NCI-H524 treated with DMSO at 0.1 percent for 48 hours (cell line): ENCODE measurements around the gene UGT1A1.
"Not testable (repeated sequence)": the region's sequence is repeated elsewhere in the genome, so short reads cannot be mapped to it uniquely, and the experiment has no call there.

Experiments used
- DNase-seq: peaks from one replicate; lab custom pipeline; 2025; lab: John Stamatoyannopoulos, UW

The UGT1A1 gene

GRCh38 chr2:233760043-233760442, at the start of gene UGT1A1:
UGT1A1 (plus strand) TSS chr2:233760270; CDS start chr2:233760288, 18 bp downstream.
- DNase-seq: no peak

DNA sequence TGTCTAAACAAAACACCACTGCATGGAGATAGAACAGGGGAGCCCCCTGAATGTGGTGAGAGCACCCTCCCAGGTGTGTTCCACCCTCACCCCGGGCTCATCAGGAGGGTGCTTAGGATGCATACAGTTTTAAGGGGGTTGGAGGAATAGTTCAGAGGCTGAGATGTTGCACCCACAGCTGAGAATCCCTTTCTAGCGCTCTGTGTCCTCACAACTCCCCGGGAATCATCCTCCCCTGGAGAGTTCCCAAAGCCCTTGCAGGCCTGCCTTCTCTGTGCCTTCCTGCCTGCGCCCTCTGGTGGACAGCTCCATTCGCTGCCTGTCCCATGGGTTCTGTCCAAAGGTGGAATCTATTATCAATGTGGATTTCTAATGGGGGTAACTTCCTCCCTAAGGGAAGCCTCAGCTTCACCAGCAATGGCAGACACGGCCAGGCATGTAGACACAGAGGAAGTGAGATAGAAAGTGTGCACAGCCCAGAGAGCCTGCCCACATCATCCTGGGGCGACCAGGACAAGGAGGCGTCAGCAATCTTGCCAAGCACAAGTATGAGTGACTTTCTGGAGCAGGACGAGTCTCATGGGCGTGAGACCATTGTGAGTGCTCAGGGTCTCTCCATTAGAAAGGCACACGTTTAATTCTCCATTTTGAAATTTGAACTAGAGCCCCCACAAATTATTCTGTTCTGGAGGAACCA, 48.6 kb upstream of the UGT1A1 start:
- DNase-seq: no peak

DNA sequence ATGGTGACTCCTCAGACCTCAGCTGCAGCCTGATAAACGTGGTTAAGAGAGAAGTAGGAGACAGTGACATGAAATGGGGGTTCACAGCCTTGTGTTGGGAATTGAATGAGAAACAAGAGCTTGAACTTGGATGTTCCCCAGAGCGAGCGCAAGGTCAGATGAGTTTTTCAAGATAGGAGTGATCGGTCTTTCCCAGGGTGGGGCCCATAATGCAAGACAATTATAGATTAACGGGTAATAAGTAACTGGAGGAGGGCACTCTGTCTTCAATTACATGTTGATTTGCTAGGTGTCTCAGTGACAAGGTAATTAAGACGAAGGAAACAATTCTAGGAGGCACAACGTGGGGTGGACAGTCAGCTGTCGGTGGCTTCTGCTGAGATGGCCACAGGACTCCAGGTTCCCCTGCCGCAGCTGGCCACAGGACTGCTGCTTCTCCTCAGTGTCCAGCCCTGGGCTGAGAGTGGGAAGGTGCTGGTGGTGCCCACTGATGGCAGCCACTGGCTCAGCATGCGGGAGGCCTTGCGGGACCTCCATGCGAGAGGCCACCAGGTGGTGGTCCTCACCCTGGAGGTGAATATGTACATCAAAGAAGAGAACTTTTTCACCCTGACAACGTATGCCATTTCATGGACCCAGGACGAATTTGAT, 47.3 kb upstream of the UGT1A1 start, which contains the start of gene UGT1A5:
TSS of gene UGT1A5 (plus strand) at position 297 of the 651 bp plus-strand sequence. CDS start at position 382, 85 bp downstream.
- DNase-seq: no peak

- DNase-seq: no peak
Observed at GRCh38 chr2:233713262-233713615, 46.8 kb upstream of the UGT1A1 start.

DNA sequence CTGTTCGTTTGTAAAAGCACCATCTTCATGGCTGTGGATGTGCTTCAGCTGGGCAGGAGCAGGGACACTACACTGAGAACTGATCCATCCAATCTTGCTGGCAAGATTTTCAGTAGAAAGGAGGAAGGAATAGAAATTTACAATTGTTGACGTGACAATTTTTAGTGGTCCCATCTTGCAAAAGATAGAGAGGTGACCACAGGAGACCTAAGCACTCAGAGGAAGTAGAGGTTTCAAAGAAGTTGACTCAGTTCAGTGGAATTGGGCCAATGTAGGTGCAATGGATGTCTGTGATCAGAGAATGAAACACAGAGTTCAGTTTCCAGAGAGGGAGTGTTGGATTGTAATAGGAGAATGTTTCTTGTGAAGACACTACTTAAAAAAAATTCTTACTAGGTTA, 45.9 kb upstream of the UGT1A1 start:
- no peak for DNase-seq

- DNase-seq: no peak
Observed at GRCh38 chr2:233718552-233718951, 41.5 kb upstream of the UGT1A1 start, which contains the start of gene UGT1A4. UGT1A4 (plus strand) TSS chr2:233718736; CDS start chr2:233718821, 85 bp downstream.

DNA sequence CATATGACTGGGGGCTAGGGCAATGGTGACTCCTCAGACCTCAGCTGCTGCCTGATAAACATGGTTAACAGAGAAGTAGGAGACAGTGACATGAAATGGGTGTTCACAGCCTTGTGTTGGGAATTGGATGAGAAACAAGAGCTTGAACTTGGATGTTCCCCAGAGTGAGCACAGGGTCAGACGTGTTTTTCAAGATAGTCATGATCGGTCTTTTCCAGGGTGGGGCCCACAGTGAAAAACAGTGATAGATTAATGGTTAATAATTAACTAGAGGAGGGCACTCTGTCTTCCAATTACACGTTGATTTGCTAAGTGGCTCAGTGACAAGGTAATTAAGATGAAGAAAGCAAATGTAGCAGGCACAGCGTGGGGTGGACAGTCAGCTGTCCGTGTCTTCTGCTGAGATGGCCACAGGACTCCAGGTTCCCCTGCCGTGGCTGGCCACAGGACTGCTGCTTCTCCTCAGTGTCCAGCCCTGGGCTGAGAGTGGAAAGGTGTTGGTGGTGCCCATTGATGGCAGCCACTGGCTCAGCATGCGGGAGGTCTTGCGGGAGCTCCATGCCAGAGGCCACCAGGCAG, 31.3 kb upstream of the UGT1A1 start, which contains the start of gene UGT1A3:
TSS of gene UGT1A3 (plus strand) at position 320 of the 579 bp plus-strand sequence. CDS start at position 405, 85 bp downstream.
- DNase-seq: no peak

DNA sequence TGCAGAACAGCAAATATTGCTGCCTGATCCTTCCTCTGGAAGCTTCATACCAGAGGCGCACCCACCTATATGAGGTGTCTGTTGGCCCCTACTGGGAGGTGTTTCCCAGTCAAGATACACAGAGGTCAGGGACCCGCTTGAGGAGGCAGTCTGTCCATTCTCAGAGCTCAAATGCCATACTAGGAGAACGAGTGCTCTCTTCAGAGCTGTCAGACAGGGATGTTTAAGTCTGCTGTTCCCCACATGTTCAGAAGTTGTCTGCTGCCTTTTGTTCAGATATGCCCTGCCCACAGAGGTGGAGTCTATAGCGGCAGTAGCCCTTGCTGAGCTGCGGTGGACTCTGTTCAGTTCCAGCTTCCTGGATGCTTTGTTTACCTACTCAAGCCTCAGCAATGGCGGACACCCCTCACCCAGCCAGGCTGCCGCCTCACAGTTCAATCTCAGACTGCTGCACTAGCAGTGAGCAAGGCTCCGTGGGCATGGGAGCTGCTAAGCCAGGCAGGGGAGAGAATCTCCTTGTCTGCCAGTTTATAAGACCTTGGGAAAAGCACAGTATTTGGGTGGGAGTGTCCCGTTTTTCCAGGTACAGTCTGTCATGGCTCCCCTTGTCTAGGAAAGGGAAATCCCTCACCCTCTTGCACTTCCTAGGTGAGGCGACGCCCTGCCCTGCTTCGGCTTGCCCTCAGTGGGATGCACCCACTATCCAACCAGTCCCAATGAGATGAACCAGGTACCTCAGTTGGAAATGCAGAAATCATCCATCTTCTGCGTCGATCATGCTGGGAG, 23.0 kb upstream of the UGT1A1 start:
- not testable (repeated sequence) for DNase-seq

DNA sequence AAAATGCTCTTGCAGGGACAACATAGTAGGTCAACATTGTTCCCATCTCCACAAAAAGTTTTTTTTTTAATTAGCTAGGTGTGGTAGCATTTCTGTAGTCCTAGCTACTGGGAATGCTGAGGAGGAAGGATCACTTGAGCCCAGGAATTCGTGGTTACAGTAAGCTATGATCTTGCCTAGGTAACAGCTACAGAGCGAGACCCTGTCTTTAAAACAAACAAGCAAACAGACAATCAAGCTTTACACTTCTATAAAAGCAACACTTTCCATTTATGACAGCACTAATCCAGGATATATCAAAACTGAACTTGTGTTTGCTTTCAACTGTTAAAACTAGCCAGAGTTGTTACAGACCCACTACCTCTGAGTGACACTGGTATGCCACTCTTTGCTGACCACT, 19.2 kb upstream of the UGT1A1 start:
- no peak for DNase-seq

GRCh38 chr2:233743464-233744259, 16.4 kb upstream of the UGT1A1 start:
- DNase-seq: no peak

DNA sequence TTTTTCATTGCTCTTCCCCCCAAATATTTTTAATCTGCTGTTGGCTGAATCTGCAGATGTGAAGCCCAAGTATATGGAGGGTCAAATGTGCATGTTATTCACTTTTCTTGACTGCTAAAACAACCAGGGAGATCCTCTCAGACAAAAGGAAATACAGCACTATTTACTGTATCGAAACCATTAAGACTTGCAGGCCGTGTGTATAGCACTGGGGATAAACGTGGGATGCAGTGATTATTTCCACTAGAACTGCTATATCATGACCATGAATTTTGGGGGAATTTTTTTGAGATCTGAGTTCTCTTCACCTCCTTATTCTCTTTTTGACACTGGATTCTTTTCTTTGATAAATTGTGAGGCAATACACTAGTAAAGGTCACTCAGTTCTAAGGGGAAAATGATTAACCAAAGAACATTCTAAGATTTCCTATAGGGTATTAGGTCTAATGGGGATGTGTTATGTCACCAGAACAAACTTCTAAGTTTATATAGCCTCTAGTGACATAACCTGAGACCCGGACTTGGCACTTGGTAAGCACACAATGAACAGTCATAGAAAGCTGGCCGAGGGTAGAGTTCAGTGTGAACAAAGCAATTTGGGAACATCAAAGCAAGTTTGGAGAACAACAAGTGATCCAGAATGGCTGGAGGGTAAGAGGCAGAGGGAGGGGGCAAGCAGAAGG, 14.9 kb upstream of the UGT1A1 start:
- no peak for DNase-seq

DNA sequence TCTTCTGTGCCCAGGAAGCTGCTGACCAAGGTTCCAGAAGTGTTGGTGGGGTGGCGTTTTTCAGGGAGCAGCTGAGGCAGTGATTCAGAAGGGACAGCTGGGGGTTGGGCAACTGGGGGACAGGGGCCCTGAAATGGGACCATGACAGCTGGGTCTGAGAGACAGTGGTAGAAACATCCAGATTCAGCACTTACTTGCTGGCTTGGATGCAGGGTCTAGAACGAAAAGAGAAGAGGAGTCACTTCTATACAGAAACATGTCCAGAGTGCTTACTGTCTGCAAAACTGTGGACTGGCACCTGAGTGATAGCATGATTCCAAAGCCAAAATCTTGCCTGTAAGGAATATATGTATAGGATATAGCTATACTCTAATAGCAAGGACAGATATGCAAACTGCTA, 14.2 kb upstream of the UGT1A1 start:
- not testable (repeated sequence) for DNase-seq

DNA sequence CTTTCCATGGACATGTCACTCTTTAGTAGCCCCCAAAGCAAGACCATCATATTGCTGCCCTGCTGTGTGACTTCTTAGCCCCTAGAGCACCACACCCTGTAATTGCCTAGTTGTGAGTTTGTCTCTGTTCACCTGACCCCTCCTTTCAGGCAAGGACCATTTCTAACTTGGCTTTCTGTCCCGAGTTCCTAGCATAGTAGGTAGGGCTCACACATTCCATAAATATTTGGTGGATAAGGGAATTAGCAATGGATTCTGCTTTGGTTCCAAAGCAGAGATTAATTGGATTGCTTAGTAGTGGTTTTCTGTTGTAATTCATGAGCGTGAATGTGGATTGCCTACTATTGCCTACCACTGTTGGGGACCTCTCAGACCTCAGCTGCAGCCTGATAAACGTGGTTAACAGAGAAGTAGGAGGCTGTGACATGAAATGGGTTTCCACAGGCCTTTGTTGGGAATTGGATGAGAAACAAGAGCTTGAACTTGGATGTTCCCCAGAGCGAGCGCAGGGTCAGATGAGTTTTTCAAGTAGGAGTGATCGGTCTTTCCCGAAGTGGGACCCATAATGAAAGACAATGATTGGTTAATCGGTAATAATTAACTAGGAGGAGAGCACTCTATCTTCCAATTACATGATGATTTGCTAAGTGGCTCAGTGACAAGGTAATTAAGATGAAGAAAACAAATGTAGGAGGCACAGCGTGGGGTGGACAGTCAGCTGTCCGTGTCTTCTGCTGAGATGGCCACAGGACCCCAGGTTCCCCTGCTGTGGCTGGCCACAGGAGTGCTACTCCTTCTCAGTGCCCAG, 13.4 kb upstream of the UGT1A1 start:
- DNase-seq: no peak

- DNase-seq: no peak
Observed at GRCh38 chr2:233747283-233747544, 12.9 kb upstream of the UGT1A1 start.

GRCh38 chr2:233750689-233751088, 9.4 kb upstream of the UGT1A1 start:
- DNase-seq: not testable (repeated sequence)

DNA sequence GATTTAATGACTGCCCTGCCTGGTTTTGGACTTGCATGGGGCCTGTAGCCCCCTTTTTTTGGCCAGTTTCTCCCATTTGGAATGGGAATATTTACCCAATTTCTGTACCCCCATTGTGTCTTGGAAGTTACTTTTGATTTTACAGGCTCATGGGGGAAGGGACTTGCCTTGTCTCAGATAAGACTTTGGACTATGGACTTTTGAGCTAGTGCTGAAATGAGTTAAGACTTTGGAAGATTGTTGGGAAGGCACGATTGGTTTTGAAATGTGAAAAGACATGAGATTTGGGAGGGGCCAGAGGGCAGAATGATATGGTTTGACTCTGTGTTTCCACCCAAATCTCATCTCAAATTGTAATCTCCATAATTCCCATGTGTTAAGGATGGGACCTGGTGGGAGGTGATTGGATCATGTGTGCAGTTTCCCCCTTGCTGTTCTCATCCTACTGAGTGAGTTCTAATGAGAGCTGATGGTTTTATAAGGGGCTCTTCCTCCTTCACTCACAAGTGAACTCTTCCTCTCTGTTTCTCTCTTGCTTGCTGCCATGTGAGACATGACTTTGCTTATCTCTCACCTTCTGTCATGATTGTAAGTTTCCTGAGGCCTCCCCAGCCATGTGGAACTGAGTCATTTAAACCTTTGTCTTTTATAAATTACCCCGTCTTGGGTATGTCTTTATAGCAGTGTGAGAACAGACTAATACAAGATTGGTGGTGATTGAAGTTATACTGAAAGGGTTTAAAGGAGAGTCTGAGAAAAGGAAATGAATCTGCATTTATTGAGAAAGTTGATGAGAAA, 8.7 kb upstream of the UGT1A1 start:
- not testable (repeated sequence) for DNase-seq

GRCh38 chr2:233754872-233755611, 5.0 kb upstream of the UGT1A1 start:
- DNase-seq: no peak

DNA sequence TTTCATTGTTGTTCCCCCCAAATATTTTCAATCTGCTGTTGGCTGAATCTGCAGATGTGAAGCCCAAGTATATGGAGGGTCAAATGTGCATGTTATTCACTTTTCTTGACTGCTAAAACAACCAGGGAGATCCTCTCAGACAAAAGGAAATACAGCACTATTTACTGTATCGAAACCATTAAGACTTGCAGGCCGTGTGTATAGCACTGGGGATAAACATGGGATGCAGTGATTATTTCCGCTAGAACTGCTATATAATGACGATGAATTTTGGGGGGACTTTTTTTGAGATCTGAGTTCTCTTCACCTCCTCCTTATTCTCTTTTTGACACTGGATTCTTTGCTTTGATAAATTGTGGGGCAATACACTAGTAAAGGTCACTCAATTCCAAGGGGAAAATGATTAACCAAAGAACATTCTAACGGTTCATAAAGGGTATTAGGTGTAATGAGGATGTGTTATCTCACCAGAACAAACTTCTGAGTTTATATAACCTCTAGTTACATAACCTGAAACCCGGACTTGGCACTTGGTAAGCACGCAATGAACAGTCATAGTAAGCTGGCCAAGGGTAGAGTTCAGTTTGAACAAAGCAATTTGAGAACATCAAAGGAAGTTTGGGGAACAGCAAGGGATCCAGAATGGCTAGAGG, 3.5 kb upstream of the UGT1A1 start:
- no peak for DNase-seq
